H9 (cell line): ENCODE measurements around the gene MSLN. TPM values are rescaled to one million over a fixed set of nuclear protein-coding genes. Genes with fewer than 3 reads are reported as not detected.

ENCODE experiments used
- DNase-seq: peaks from one replicate; pipeline ENCODE4 v3.0.0-alpha.2; 2017
- H2AFZ ChIP-seq: one replicate; pipeline ENCODE4 v1.6.1; 2013; ENCODE audit warnings: mild to moderate bottlenecking, low read length, control low read depth, moderate library complexity
- H2AK5ac ChIP-seq: 2 replicates; pipeline ENCODE4 v1.6.1; 2013; ENCODE audit warnings: low read length, control low read depth, mixed read lengths; ENCODE audit not compliant: insufficient read length
- H2BK120ac ChIP-seq: one replicate; pipeline ENCODE4 v1.6.1; 2013; ENCODE audit warnings: low read depth, mild to moderate bottlenecking, low read length, control low read depth, inconsistent platforms; ENCODE audit not compliant: poor library complexity, severe bottlenecking
- H2BK12ac ChIP-seq: 2 replicates; pipeline ENCODE4 v1.6.1; 2013; ENCODE audit warnings: low read length, control low read depth, mixed read lengths, low read depth; ENCODE audit not compliant: insufficient read length
- H2BK15ac ChIP-seq: 2 replicates; pipeline ENCODE4 v1.6.1; 2013; ENCODE audit warnings: low read depth, low read length, control low read depth
- H2BK20ac ChIP-seq: one replicate; pipeline ENCODE4 v1.6.1; 2013; ENCODE audit warnings: low read depth, mild to moderate bottlenecking, low read length, control low read depth, inconsistent platforms; ENCODE audit not compliant: poor library complexity, severe bottlenecking
- H2BK5ac ChIP-seq: 2 replicates; pipeline ENCODE4 v1.6.1; 2013; ENCODE audit warnings: low read length, control low read depth, mixed read lengths; ENCODE audit not compliant: insufficient read length
- H3K14ac ChIP-seq: 2 replicates; pipeline ENCODE4 v1.6.1; 2013; ENCODE audit warnings: low read length, control low read depth; ENCODE audit not compliant: insufficient read depth
- H3K18ac ChIP-seq: 2 replicates; pipeline ENCODE4 v1.6.1; 2013; ENCODE audit warnings: low read depth, mild to moderate bottlenecking, mixed read lengths, low read length, control low read depth; ENCODE audit not compliant: insufficient read length
- H3K23ac ChIP-seq: 2 replicates; pipeline ENCODE4 v1.6.1; 2013; ENCODE audit warnings: low read length, control low read depth, mixed read lengths, low read depth; ENCODE audit not compliant: insufficient read length
- H3K23me2 ChIP-seq: 2 replicates; pipeline ENCODE4 v1.6.1; 2013; ENCODE audit warnings: low read depth, mild to moderate bottlenecking, mixed read lengths, low read length, control low read depth; ENCODE audit not compliant: insufficient read length, poor library complexity, severe bottlenecking
- H3K27ac ChIP-seq: 2 replicates; pipeline ENCODE4 v1.5.1; 2013; ENCODE audit warnings: low read length, control low read depth, mixed read lengths, low read depth; ENCODE audit not compliant: insufficient read length
- H3K27me3 ChIP-seq: 2 replicates; pipeline ENCODE4 v1.6.1; 2013; ENCODE audit warnings: low read length, control low read depth, inconsistent platforms; ENCODE audit not compliant: insufficient read depth
- H3K4ac ChIP-seq: 2 replicates; pipeline ENCODE4 v1.6.1; 2013; ENCODE audit warnings: low read depth, mild to moderate bottlenecking, control low read depth, inconsistent platforms, low read length, moderate library complexity
- H3K4me1 ChIP-seq: 2 replicates; pipeline ENCODE4 v1.6.1; 2013; ENCODE audit warnings: low read length, control low read depth, inconsistent platforms; ENCODE audit not compliant: insufficient read depth
- H3K4me2 ChIP-seq: 2 replicates; pipeline ENCODE4 v1.6.1; 2013; ENCODE audit warnings: low read length, control low read depth, mixed read lengths; ENCODE audit not compliant: insufficient read length, insufficient read depth
- H3K56ac ChIP-seq: 2 replicates; pipeline ENCODE4 v1.6.1; 2013; ENCODE audit warnings: low read depth, mild to moderate bottlenecking, mixed read lengths, low read length, control low read depth; ENCODE audit not compliant: insufficient read length
- H3K79me1 ChIP-seq: 2 replicates; pipeline ENCODE4 v1.6.1; 2013; ENCODE audit warnings: low read depth, mild to moderate bottlenecking, moderate library complexity, low read length, control low read depth, inconsistent platforms; ENCODE audit not compliant: insufficient read depth, poor library complexity, severe bottlenecking
- H3K79me2 ChIP-seq: 2 replicates; pipeline ENCODE4 v1.6.1; 2013; ENCODE audit warnings: low read length, control low read depth, inconsistent platforms; ENCODE audit not compliant: insufficient read depth
- H3K9ac ChIP-seq: 2 replicates; pipeline ENCODE4 v1.6.1; 2013; ENCODE audit warnings: low read length, control low read depth, mixed read lengths; ENCODE audit not compliant: insufficient read length; ENCODE audit errors: extremely low read depth
- H3K9me3 ChIP-seq: one replicate; pipeline ENCODE4 v1.6.1; 2013; ENCODE audit warnings: low read depth, low read length, inconsistent platforms; ENCODE audit not compliant: control insufficient read depth
- H3T11ph ChIP-seq: one replicate; pipeline ENCODE4 v1.6.1; 2013; ENCODE audit warnings: mild to moderate bottlenecking, low read length, control low read depth, inconsistent platforms
- H4K20me1 ChIP-seq: one replicate; pipeline ENCODE4 v1.6.1; 2013; ENCODE audit not compliant: control insufficient read depth, insufficient read length, insufficient read depth
- H4K5ac ChIP-seq: 2 replicates; pipeline ENCODE4 v1.6.1; 2013; ENCODE audit warnings: low read depth, mild to moderate bottlenecking, mixed read lengths, low read length, control low read depth; ENCODE audit not compliant: insufficient read length
- H4K8ac ChIP-seq: replicated peaks from 2 replicates; pipeline ENCODE4 v1.6.1; 2013; ENCODE audit warnings: low read length, control low read depth, mixed read lengths, low read depth; ENCODE audit not compliant: insufficient read length
- H4K91ac ChIP-seq: 2 replicates; pipeline ENCODE4 v1.6.1; 2013; ENCODE audit warnings: low read depth, mild to moderate bottlenecking, moderate library complexity, mixed read lengths, low read length, control low read depth; ENCODE audit not compliant: insufficient read length
- H3K27ac Mint-ChIP-seq, 3 experiments: 2 replicates in 2 of 3; 3 replicates in 1 of 3; pipeline ENCODE4 v1.8.0; 2020 to 2021; ENCODE audit warnings: mixed read lengths in 3 of 3, mild to moderate bottlenecking in 1 of 3, moderate library complexity in 1 of 3
- H3K27me3 Mint-ChIP-seq: 2 replicates; pipeline ENCODE4 v1.8.0; 2021; ENCODE audit warnings: low read depth, mild to moderate bottlenecking, moderate library complexity, mixed read lengths
- H3K36me3 Mint-ChIP-seq, 3 experiments: 2 replicates in 2 of 3; 3 replicates in 1 of 3; pipeline ENCODE4 v1.8.0; 2020 to 2021; ENCODE audit warnings: low read depth in 3 of 3, mixed read lengths in 3 of 3; ENCODE audit not compliant: insufficient read depth in 1 of 3
- H3K4me1 Mint-ChIP-seq, 2 experiments: 2 replicates each; pipeline ENCODE4 v1.8.0; 2020; ENCODE audit warnings: mixed read lengths in 2 of 2
- H3K4me3 Mint-ChIP-seq, 2 experiments: 2 replicates in 1 of 2; 3 replicates in 1 of 2; pipeline ENCODE4 v1.8.0; 2020 to 2021; ENCODE audit warnings: mild to moderate bottlenecking in 2 of 2, mixed read lengths in 2 of 2, moderate library complexity in 1 of 2
- H3K9me3 Mint-ChIP-seq, 2 experiments: 2 replicates in 1 of 2; 3 replicates in 1 of 2; pipeline ENCODE4 v1.8.0; 2020; ENCODE audit warnings: mild to moderate bottlenecking in 2 of 2, mixed read lengths in 2 of 2, moderate library complexity in 1 of 2
- WGBS: extraction: QIAGEN DNeasy Blood & Tissue Kit; methylation state at CpG from one replicate; pipeline ENCODE4 v1.1.7; 2013; ENCODE audit warnings: missing lambda C conversion rate, low lambda C conversion rate, mixed read lengths; ENCODE audit not compliant: insufficient read length; ENCODE audit errors: extremely low coverage; 5-methylcytosine and 5-hydroxymethylcytosine counted together
- total RNA-seq: library from RNA; stranded (reverse); gene quantifications from 2 replicates; pipeline ENCODE4 v1.2.1, GENCODE V29; 2021
- TF ChIP-seq, protein P1 (sequence below): fragments of 200-600 bp; sonication (generic); conservative IDR thresholded peaks from 3 replicates; pipeline ENCODE4 v1.8.0; 2021; ENCODE audit warnings: antibody characterized with exemption, mild to moderate bottlenecking

MSLN gene
- total RNA-seq, 1 experiment from 2014 or later, result 0.22 TPM

DNA sequence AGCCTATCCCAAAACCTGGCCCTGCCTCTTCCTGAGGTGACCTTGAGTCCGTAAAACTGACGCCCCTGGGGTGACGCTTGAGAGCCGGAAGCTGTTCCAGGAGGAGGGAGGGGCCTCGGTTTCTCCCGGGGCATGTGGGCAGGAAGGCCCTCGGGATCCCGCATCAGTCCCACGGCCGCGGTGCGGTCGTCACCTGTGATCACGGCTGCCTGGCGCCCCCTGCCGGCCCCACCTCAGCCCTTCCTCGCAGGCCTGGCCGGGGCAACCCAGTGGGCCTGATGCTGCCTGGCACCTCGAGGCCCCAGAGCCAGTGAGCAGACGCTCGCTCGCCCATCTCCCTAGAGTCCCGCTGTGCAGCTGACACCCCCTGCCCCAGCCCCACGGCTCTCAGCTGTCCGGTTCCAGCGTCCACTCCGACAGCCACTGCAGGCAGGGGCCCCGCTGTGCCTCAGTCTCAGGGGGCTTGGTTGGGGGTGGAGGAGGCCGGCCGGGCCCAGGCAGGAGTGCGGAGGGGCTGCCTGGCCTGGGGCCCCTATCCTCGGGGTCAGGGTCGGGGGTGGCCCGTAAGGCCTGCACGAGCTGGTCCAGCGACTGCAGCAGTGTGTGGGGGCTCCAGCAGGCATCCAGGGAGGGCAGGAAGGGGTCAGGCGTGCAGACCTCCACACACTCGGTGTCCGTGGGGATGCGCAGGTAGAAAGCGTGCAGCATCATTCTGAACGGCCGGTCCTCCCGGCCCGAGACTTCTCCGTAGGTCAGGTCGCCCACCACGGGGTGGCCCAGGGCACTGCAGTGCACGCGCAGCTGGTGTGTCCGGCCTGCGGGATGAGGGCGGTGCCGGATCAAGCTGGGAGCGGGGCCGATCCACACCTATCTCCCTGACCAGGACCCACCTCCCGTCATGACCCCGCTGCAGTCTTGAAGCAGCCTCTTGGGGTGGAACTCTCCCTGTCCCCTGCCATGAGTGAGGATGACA lies 25.3 kb downstream of the MSLN start:
- Histone ChIP-seq H3K18ac (no peak overlapping the region), H4K20me1 (peaks cover under 1% of the 10 kb centered on the region), H3K27ac (no peak overlapping the region), H3K14ac (no peak overlapping the region), H4K91ac (no peak overlapping the region), H4K8ac (no peak overlapping the region), H2BK20ac (no peak overlapping the region), H3K27me3 (no peaks in the 10 kb centered on the region), H3K56ac (no peak overlapping the region), H3K79me1 (peaks cover 2% of the 10 kb centered on the region), H3K9me3 (no peaks in the 10 kb centered on the region), H3K9ac (no peak overlapping the region), H3K4ac (no peak overlapping the region), H2BK12ac (no peak overlapping the region), H3K23me2 (peaks cover 11% of the 10 kb centered on the region), H3K23ac (no peak overlapping the region), H4K5ac (no peak overlapping the region), H3T11ph (no peak overlapping the region), H2BK120ac (no peak overlapping the region), H2AK5ac (no peak overlapping the region), H2BK5ac (no peak overlapping the region), H2BK15ac (no peak overlapping the region), H3K4me2 (no peak overlapping the region), H3K79me2 (no peaks in the 10 kb centered on the region; the same call in 1 of the 2 replicates), H2AFZ (no peak overlapping the region), H3K4me1 (no peaks in the 10 kb centered on the region)
- WGBS, result no CpG with 5 or more reads among the region's 58 CpGs
- Mint-ChIP-seq H3K4me1 (peaks cover 0 to 2% of the 10 kb centered on the region in 2 experiments; a peak in 1 of 4 replicates), H3K4me3 (peak overlapping the region; percentile 41 to 68), H3K27ac (no peak overlapping the region), H3K27me3 (peaks cover 6% of the 10 kb centered on the region), H3K36me3 (peaks cover 0 to 16% (median 13%) of the 10 kb centered on the region in 3 experiments; a peak in 5 of 7 replicates), H3K9me3 (no peaks in the 10 kb centered on the region)
- peak; percentile 90 for DNase-seq
- TF ChIP-seq, protein P1, sequence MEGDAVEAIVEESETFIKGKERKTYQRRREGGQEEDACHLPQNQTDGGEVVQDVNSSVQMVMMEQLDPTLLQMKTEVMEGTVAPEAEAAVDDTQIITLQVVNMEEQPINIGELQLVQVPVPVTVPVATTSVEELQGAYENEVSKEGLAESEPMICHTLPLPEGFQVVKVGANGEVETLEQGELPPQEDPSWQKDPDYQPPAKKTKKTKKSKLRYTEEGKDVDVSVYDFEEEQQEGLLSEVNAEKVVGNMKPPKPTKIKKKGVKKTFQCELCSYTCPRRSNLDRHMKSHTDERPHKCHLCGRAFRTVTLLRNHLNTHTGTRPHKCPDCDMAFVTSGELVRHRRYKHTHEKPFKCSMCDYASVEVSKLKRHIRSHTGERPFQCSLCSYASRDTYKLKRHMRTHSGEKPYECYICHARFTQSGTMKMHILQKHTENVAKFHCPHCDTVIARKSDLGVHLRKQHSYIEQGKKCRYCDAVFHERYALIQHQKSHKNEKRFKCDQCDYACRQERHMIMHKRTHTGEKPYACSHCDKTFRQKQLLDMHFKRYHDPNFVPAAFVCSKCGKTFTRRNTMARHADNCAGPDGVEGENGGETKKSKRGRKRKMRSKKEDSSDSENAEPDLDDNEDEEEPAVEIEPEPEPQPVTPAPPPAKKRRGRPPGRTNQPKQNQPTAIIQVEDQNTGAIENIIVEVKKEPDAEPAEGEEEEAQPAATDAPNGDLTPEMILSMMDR, result peak; percentile 96
